IMR-90 (cell line): ENCODE results near the gene KIAA0408. TPM values are rescaled to one million over a fixed set of nuclear protein-coding genes. Genes with fewer than 3 reads are reported as not detected.

Experiments used
- microRNA-seq, 2 experiments: library from miRNA; stranded (forward) in 1 of 2; unstranded in 1 of 2; fragments of 10-50 nt in 1 of 2; fragments of <30 nt in 1 of 2; gene quantifications in 1 of 2; microRNA quantifications in 1 of 2; one replicate each; pipeline versions ENCODE3 to v1.1.0; 2013 to 2020; ENCODE audit not compliant: insufficient read depth in 1 of 2, insufficient read length in 1 of 2, unreplicated experiment in 1 of 2
- polyA plus RNA-seq, 3 experiments: library from polyadenylated mRNA; depleted of rRNA; stranded (reverse); fragments of >200 nt; gene quantifications; 2 replicates each; pipeline ENCODE4 v1.2.3, GENCODE V29; 2012; ENCODE audit warnings: low replicate concordance in 1 of 3
- small RNA-seq, 5 experiments: library from RNA; depleted of rRNA; stranded (forward); fragments of <200 nt; gene quantifications; one replicate each; pipeline ENCODE3, GENCODE V24; 2012
- total RNA-seq: library from RNA; depleted of rRNA; stranded (reverse); fragments of >200 nt; gene quantifications from 2 replicates; pipeline ENCODE4 v1.2.3, GENCODE V29; 2012; rRNA removed

The KIAA0408 gene
- total and polyA plus RNA-seq, 2 of the 4 experiments (the other 2 are of a cell fraction): 0.90 to 2.9 TPM

Small RNAs within 50 kb of the gene (microRNA-seq; reads per million reads assigned to microRNA genes)
- not detected for gene KIAA0408 (ENCODE audit: insufficient read depth, insufficient read length)

Small RNAs within 50 kb of the gene (small RNA-seq; reads per million reads assigned to genes)
- 0 reads per million in 5 experiments for gene KIAA0408

Other genes starting within 250 kb of the KIAA0408 start
- gene RNF146, start 192.5 kb downstream of the KIAA0408 start, total RNA-seq: 24.0 and 35.0 TPM in 2 replicates
- 26.6 and 32.2 TPM in 2 replicates for gene RNF146, start 192.5 kb downstream of the KIAA0408 start, polyA plus RNA-seq (2012; rRNA removed)
- gene ECHDC1, start 115.8 kb downstream of the KIAA0408 start, total RNA-seq: 40.3 and 114 TPM in 2 replicates
- 23.1 and 33.1 TPM in 2 replicates for gene ECHDC1, start 115.8 kb downstream of the KIAA0408 start, polyA plus RNA-seq (2012; rRNA removed)
- gene C6orf58, start 117.8 kb upstream of the KIAA0408 start, total RNA-seq: not detected in 2 replicates
- gene C6orf58, start 117.8 kb upstream of the KIAA0408 start, polyA plus RNA-seq (2012; rRNA removed): 0.09 TPM in 1 of 2 replicates, not detected in the other